ENCODE results near the gene GJA3. TPM values are rescaled to one million over a fixed set of nuclear protein-coding genes. Genes with fewer than 3 reads are reported as not detected.

The GJA3 gene
- total RNA-seq, 2 experiments from 2014 or later, result 0.14 to 0.29 TPM

GRCh38 chr13:20130652-20131051 lies 30.2 kb downstream of the GJA3 start:
- Mint-ChIP-seq H3K4me3 (no peak overlapping the region), H3K9me3 (no peaks in the 10 kb centered on the region), H3K4me1 (ENCODE audit: low read depth) (no peaks in the 10 kb centered on the region), H3K27me3 (peaks cover 20% of the 10 kb centered on the region), H3K36me3 (no peaks in the 10 kb centered on the region), H3K27ac (no peak overlapping the region)
- intact Hi-C loops (cut with micrococcal nuclease), result no loop called here
- ChIA-PET CTCF (no interaction called here), POLR2A (no interaction called here)
- DNase-seq, result no peak

DNA sequence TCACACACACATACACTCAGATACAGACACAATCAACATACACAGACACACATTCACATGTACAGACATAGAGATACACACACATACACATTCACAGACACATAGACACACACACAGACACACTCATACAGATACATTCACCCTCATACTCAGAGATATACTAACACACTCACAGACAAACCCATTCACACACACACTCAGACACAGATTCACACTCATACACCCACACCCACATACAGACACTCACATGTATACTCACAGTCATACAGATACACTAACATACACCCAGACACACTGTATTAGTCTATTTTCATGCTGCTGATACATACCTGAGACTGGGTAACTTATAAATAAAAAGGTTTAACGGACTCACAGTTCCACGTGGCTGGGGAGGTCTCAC lies 30.8 kb downstream of the GJA3 start:
- Mint-ChIP-seq H3K27ac (no peak overlapping the region), H3K4me3 (no peak overlapping the region), H3K4me1 (ENCODE audit: low read depth) (no peaks in the 10 kb centered on the region), H3K36me3 (no peaks in the 10 kb centered on the region), H3K9me3 (no peaks in the 10 kb centered on the region), H3K27me3 (peaks cover 21% of the 10 kb centered on the region)
- CTCF ChIA-PET, result no interaction called here
- DNase-seq, result no peak
- intact Hi-C loops (cut with micrococcal nuclease), result no loop called here
- POLR2A ChIA-PET, result no interaction called here

- POLR2A ChIA-PET, result no interaction called here
- intact Hi-C loops (cut with micrococcal nuclease), result loop anchor here (2.0 to 10.0 kb wide), 2 partner anchors 34 to 144 kb away; no protein-coding TSS in a partner anchor
- CTCF ChIA-PET, result interaction anchor here (1.0 to 2.5 kb wide), 3 partner anchors 10 to 34 kb away, joined by 3 to 16 read pairs (median 8); no protein-coding TSS in a partner anchor
- H3K4me3 Mint-ChIP-seq, result no peak overlapping the region
- no peak overlapping the region for H3K27ac Mint-ChIP-seq
- no peaks in the 10 kb centered on the region for H3K4me1 Mint-ChIP-seq (ENCODE audit: low read depth)
- H3K27me3 Mint-ChIP-seq, result peaks cover 23% of the 10 kb centered on the region
- H3K9me3 Mint-ChIP-seq, result no peaks in the 10 kb centered on the region
- DNase-seq, result no peak
- H3K36me3 Mint-ChIP-seq, result no peaks in the 10 kb centered on the region
These were observed 31.8 kb downstream of the GJA3 start for GRCh38 chr13:20129076-20129475.

DNA sequence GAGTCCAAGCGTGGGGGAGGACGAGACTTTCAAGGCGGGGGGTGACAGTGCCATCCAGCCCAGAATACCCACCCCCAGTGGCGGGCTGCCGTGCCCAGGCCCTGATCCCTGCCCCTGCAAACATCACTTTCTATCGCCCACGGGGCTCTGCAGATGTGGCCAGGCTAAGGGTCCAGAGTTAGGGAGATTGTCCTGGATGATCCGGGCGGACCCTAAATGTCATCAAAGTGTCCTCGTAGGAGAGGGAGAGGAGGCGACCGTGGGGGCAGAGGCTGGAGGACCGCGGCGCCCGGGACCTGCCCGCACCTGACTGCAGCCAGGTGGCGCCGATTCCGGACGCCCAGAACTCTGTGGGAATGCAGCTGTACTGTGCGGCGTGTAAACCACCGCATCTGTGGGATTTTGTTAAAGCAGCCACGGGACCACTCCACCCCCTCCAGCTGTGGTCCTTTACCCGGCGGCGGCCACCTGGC lies 32.4 kb downstream of the GJA3 start:
- Mint-ChIP-seq H3K27ac (no peak overlapping the region), H3K36me3 (no peaks in the 10 kb centered on the region), H3K4me1 (ENCODE audit: low read depth) (no peaks in the 10 kb centered on the region), H3K9me3 (no peaks in the 10 kb centered on the region), H3K27me3 (peaks cover 22% of the 10 kb centered on the region), H3K4me3 (peak overlapping the region; percentile 59)
- intact Hi-C loops (cut with micrococcal nuclease), result loop anchor here (2.0 to 10.0 kb wide), 2 partner anchors 34 to 144 kb away; no protein-coding TSS in a partner anchor
- ChIA-PET POLR2A (interaction anchor here (1.3 to 2.0 kb wide), 2 partner anchors 10 to 32 kb away, joined by 4 to 29 read pairs; no protein-coding TSS in a partner anchor), CTCF (interaction anchor here (0.7 to 2.5 kb wide), 8 partner anchors 9 to 486 kb away, joined by 3 to 16 read pairs (median 4); partner anchors contain the start of gene GJA3)
- DNase-seq, result peak; percentile 30

DNA sequence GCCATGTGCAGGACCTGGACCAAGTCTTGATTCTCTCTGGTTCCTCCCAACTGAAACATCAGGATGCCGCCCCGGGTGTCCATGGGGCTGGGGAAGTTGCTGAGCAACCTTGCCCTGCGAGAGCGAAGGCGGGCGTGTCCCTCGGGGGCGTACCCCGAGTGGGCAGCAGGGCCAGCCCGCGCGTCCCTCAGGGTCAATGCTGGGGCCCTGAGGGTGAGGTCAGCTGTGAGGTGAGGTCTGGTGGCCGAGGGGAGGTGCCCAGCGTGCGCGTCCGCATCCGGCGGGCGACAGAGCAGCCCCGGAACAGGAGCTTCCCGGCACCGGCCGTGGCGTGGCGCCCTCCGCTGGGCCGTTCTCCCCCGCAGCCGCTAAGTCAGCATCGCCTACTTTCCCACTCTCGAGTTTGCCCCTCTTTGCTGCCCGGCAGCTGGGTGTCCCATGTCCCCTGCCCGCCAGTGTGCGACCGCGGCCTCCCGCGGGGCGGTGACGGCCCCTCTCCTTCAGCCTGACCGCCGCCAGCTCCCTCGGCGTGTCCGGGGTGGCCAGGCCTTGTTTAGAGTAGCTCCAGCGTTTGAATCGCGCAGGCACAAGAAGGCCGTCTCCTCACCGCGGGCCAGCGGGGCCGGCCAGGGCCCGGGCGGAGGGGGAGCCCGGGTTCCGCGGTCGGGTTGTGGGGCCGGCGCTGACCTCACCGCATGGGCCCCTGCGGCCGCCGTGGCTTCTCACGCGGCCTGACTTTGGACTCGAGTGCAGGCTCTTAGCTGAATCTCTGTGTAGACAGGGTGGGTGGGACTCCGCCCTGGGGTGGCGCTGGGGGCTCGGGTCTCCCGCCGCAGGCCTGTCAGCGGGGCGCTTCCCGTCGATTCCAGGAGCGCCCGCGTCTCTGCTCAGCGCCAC lies 33.0 kb downstream of the GJA3 start:
- Mint-ChIP-seq H3K36me3 (no peaks in the 10 kb centered on the region), H3K4me1 (ENCODE audit: low read depth) (no peaks in the 10 kb centered on the region), H3K27me3 (peaks cover 17% of the 10 kb centered on the region), H3K9me3 (no peaks in the 10 kb centered on the region), H3K27ac (no peak overlapping the region), H3K4me3 (peak overlapping the region; percentile 66)
- peak; percentile 61 for DNase-seq
- intact Hi-C loops (cut with micrococcal nuclease), result loop anchor here (2.0 to 10.0 kb wide), 2 partner anchors 35 to 143 kb away; no protein-coding TSS in a partner anchor
- POLR2A ChIA-PET, result interaction anchor here (1.3 to 2.0 kb wide), 2 partner anchors 9 to 32 kb away, joined by 4 to 29 read pairs; no protein-coding TSS in a partner anchor
- CTCF ChIA-PET, result interaction anchor here (0.7 to 2.5 kb wide), 9 partner anchors 9 to 486 kb away, joined by 3 to 16 read pairs (median 4); partner anchors contain the start of gene GJA3

GRCh38 chr13:20127262-20127561 lies 33.6 kb downstream of the GJA3 start:
- DNase-seq, result peak; percentile 26
- intact Hi-C loops (cut with micrococcal nuclease), result loop anchor here (10.0 kb wide), 1 partner anchor 142 kb away; no protein-coding TSS in a partner anchor
- Mint-ChIP-seq H3K4me3 (peak overlapping the region; percentile 66), H3K4me1 (ENCODE audit: low read depth) (no peaks in the 10 kb centered on the region), H3K27ac (no peak overlapping the region), H3K9me3 (no peaks in the 10 kb centered on the region), H3K27me3 (peaks cover 16% of the 10 kb centered on the region), H3K36me3 (no peaks in the 10 kb centered on the region)
- POLR2A ChIA-PET, result interaction anchor here (1.3 to 2.0 kb wide), 2 partner anchors 9 to 33 kb away, joined by 4 to 29 read pairs; no protein-coding TSS in a partner anchor
- CTCF ChIA-PET, result interaction anchor here (1.0 to 2.5 kb wide), 8 partner anchors 8 to 70 kb away, joined by 3 to 16 read pairs (median 4); partner anchors contain the start of gene GJA3

DNA sequence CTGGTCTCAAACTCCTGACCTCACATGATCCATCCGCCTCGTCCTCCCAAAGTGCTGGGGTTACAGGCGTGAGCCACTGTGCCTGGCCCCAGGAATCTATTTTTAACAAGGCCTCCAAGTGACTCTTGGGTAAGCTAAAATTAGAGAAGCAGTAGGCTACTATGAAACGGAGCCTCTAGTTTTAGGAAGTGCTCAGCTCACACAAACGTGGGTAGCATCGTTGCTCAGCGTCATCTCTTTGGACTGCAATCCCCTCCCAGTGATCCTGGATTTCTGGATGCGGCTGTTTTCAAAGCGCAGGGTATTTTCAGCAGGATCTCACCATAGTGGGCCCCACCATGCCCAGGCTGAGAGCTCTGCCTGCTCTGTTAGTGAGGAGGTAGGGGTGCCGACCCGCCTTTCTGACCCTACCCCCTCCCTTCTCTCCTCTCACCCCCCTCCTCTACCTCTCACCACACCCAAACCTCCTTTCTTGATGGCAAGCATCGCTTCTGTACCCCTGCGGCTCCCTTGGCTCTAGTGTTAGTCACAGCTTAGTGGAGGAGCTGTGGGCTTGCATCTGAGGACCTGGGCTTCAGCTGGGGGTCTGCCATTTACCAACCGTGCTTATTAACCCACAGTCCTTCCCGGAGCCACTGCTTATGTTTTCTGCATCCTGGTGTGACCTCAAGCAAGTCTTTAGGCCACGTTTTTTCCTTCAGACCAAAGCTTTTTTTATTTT lies 34.2 kb downstream of the GJA3 start:
- no peak overlapping the region for H3K4me3 Mint-ChIP-seq
- H3K4me1 Mint-ChIP-seq (ENCODE audit: low read depth), result no peaks in the 10 kb centered on the region
- H3K9me3 Mint-ChIP-seq, result no peaks in the 10 kb centered on the region
- intact Hi-C loops (cut with micrococcal nuclease), result loop anchor here (10.0 kb wide), 1 partner anchor 142 kb away; no protein-coding TSS in a partner anchor
- H3K27me3 Mint-ChIP-seq, result peaks cover 16% of the 10 kb centered on the region
- POLR2A ChIA-PET, result interaction anchor here (2.0 kb wide), 1 partner anchor 8 kb away, joined by 29 read pairs; no protein-coding TSS in a partner anchor
- H3K36me3 Mint-ChIP-seq, result no peaks in the 10 kb centered on the region
- no peak overlapping the region for H3K27ac Mint-ChIP-seq
- CTCF ChIA-PET, result interaction anchor here (0.7 to 2.5 kb wide), 5 partner anchors 8 to 70 kb away, joined by 3 to 16 read pairs (median 4); partner anchors contain the start of gene GJA3
- DNase-seq, result no peak

DNA sequence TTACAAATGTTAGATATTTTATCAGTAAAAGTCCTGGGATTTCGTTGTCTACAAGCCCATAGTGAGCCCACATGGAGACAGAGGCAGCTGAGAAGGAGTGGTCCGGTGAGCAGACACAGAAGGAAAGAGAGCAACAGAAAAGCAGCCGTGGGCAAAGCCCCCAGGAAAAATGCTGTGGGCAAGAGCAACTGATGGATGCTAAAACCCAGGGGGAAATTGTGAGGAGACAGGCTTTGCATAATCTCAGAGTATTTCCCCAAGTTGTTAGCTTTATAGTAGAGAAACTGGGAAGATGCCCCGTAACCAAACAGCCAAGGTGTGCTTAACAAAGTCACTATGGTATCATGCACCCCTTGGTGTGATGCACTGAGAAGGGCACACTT lies 35.1 kb downstream of the GJA3 start:
- CTCF ChIA-PET, result no interaction called here
- no peak for DNase-seq
- no peaks in the 10 kb centered on the region for H3K4me1 Mint-ChIP-seq (ENCODE audit: low read depth)
- POLR2A ChIA-PET, result no interaction called here
- H3K4me3 Mint-ChIP-seq, result no peak overlapping the region
- H3K9me3 Mint-ChIP-seq, result no peaks in the 10 kb centered on the region
- H3K27me3 Mint-ChIP-seq, result peaks cover 16% of the 10 kb centered on the region
- intact Hi-C loops (cut with micrococcal nuclease), result loop anchor here (10.0 kb wide), 1 partner anchor 141 kb away; no protein-coding TSS in a partner anchor
- H3K36me3 Mint-ChIP-seq, result no peaks in the 10 kb centered on the region
- H3K27ac Mint-ChIP-seq, result no peak overlapping the region

- H3K4me3 Mint-ChIP-seq, result no peak overlapping the region
- H3K36me3 Mint-ChIP-seq, result no peaks in the 10 kb centered on the region
- CTCF ChIA-PET, result no interaction called here
- POLR2A ChIA-PET, result no interaction called here
- H3K9me3 Mint-ChIP-seq, result no peaks in the 10 kb centered on the region
- intact Hi-C loops (cut with micrococcal nuclease), result loop anchor here (10.0 kb wide), 1 partner anchor 140 kb away; no protein-coding TSS in a partner anchor
- peaks cover 16% of the 10 kb centered on the region for H3K27me3 Mint-ChIP-seq
- H3K4me1 Mint-ChIP-seq (ENCODE audit: low read depth), result no peaks in the 10 kb centered on the region
- H3K27ac Mint-ChIP-seq, result no peak overlapping the region
- DNase-seq, result no peak
These were observed 35.6 kb downstream of the GJA3 start for GRCh38 chr13:20125129-20125782.

GRCh38 chr13:20124303-20124702 lies 36.5 kb downstream of the GJA3 start:
- Mint-ChIP-seq H3K27ac (no peak overlapping the region), H3K36me3 (no peaks in the 10 kb centered on the region), H3K9me3 (no peaks in the 10 kb centered on the region), H3K27me3 (peaks cover 16% of the 10 kb centered on the region), H3K4me3 (no peak overlapping the region), H3K4me1 (ENCODE audit: low read depth) (peaks cover 7% of the 10 kb centered on the region)
- ChIA-PET CTCF (interaction anchor here (1.4 kb wide), 1 partner anchor 37 kb away, joined by 3 read pairs; the partner anchor contains the start of gene GJA3), POLR2A (no interaction called here)
- DNase-seq, result no peak
- intact Hi-C loops (cut with micrococcal nuclease), result loop anchor here (10.0 kb wide), 1 partner anchor 140 kb away; no protein-coding TSS in a partner anchor

DNA sequence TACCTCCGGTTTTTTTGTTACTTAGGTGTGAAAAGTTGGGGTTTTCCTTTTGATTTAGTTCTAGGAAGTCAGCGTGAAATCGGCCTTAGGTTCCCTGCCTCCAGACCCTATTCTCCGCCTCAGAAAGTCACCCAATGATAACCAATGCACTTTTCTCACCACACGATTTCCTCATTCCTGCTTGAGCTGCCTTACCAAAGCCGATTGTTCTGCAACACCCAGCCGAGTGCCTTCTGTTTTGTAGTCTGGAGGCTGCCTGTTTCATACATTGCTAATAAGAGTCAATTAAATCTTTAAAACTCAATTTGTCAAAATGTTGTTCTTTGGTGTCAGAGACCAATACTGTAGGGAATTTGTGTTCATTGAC lies 39.7 kb downstream of the GJA3 start:
- intact Hi-C loops (cut with micrococcal nuclease), result loop anchor here (10.0 kb wide), 1 partner anchor 136 kb away; no protein-coding TSS in a partner anchor
- peak overlapping the region; percentile 49 for H3K27ac Mint-ChIP-seq
- ChIA-PET POLR2A (interaction anchor here (2.7 kb wide), 1 partner anchor 40 kb away, joined by 9 read pairs; the partner anchor contains the start of gene GJA3), CTCF (interaction anchor here (0.6 kb wide), 1 partner anchor 40 kb away, joined by 3 read pairs; the partner anchor contains the start of gene GJA3)
- H3K27me3 Mint-ChIP-seq, result peaks cover 12% of the 10 kb centered on the region
- H3K4me3 Mint-ChIP-seq, result peak overlapping the region; percentile 45
- no peaks in the 10 kb centered on the region for H3K36me3 Mint-ChIP-seq
- H3K4me1 Mint-ChIP-seq (ENCODE audit: low read depth), result peaks cover 10% of the 10 kb centered on the region
- DNase-seq, result no peak
- H3K9me3 Mint-ChIP-seq, result no peaks in the 10 kb centered on the region
